Activated T-helper 2 cell treated with anti-CD3 and anti-CD28 coated beads, Interferon-gamma antibody, Interleukin-2, Interleukin-4, amounts not matched to agents 10 μg/mL and 5 μg/mL and 100 μg/mL, durations not matched to agents 14 hours and 24 hours and 36 hours (primary cell): ENCODE measurements around the gene PRR14L. TPM values are rescaled to one million over a fixed set of nuclear protein-coding genes. Genes with fewer than 3 reads are reported as not detected.
"Not testable (repeated sequence)": the region's sequence is repeated elsewhere in the genome, so short reads cannot be mapped to it uniquely, and the experiment has no call there.

Experiments
- DNase-seq: peaks from one replicate; pipeline ENCODE4 v3.0.0; 2021; ENCODE audit warnings: low spot score
- H3K27ac Mint-ChIP-seq: one replicate; pipeline ENCODE4 v1.8.0; 2021; ENCODE audit warnings: mixed read lengths
- H3K27me3 Mint-ChIP-seq: one replicate; pipeline ENCODE4 v1.8.0; 2021; ENCODE audit warnings: low read depth, mixed read lengths
- H3K36me3 Mint-ChIP-seq: one replicate; pipeline ENCODE4 v1.8.0; 2021; ENCODE audit warnings: low read depth, mixed read lengths
- H3K4me1 Mint-ChIP-seq: one replicate; pipeline ENCODE4 v1.8.0; 2021; ENCODE audit warnings: low read depth, mixed read lengths
- H3K4me3 Mint-ChIP-seq: one replicate; pipeline ENCODE4 v1.8.0; 2021; ENCODE audit warnings: low read depth, mild to moderate bottlenecking, moderate library complexity, mixed read lengths
- H3K9me3 Mint-ChIP-seq: one replicate; pipeline ENCODE4 v1.8.0; 2021; ENCODE audit warnings: mixed read lengths
- intact Hi-C: fragments of 100-400 bp; cut with micrococcal nuclease; formaldehyde crosslinking; loops from one replicate; pipeline ENCODE4 v1.15.1; 2023
- total RNA-seq: library from RNA; stranded (reverse); gene quantifications from 2 replicates; pipeline ENCODE4 v1.2.3, GENCODE V29; 2022

Gene PRR14L
- total RNA-seq, 1 donor from 2014 or later, result 58.0 TPM

DNA sequence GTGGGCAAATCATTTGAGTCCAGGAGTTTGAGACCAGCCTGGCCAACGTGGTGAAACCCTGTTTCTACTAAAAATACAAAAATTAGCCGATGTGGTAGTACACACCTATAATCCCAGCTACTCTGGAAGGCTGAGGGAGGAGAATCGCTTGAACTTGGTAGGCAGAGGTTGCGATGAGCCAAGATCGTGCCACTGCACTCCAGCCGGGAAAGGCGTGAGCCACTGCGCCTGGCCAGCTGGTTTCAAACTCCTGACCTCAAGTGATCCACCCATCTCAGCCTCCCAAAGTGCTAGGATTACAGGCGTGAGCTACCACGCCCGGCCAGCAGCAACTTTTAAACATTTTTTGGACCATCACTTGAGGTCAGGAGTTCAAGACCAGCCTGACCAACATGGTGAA lies 55.9 kb downstream of the PRR14L start:
- peaks cover 66% of the 10 kb centered on the region for H3K36me3 Mint-ChIP-seq
- not testable (repeated sequence) for H3K4me3 Mint-ChIP-seq, H3K27ac Mint-ChIP-seq, DNase-seq, H3K9me3 Mint-ChIP-seq, H3K27me3 Mint-ChIP-seq
- peaks cover 30% of the 10 kb centered on the region for H3K4me1 Mint-ChIP-seq
- intact Hi-C loops, result loop anchor here (5.0 kb wide), 1 partner anchor 53 kb away; no protein-coding TSS in a partner anchor

DNA sequence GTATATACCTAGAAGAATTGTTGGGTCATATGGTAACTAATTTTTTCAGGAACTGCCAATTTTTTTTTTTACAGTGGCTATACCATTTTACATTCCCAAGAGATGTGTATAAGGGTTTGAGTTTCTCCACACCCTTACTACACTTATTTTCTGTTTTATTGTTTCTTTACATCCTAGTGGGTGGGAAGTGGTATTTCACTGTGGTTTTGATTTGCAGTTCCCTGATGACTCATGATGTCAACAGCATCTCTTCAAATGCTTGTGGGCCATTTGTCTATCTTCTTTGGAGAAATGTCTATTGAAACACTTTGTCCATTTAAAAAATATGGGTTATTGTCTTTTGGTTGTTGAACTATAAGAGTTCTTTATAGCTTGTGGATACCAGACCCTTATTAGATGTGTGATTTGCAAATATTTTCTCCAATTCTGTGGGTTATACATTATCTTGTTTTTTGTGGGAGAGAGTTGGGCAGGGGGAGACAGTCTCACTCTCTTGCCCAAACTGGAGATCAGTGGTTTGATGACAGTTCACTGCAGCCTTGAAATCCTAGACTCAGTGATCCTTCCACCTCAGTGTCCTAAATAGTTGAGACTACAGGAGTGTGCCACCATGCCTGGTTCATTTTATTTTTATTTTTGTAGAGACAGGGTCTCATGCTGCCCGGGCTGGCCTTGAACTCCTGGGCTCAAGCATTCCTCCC lies 57.6 kb downstream of the PRR14L start:
- Mint-ChIP-seq H3K27me3 (no peaks in the 10 kb centered on the region), H3K4me1 (peaks cover 30% of the 10 kb centered on the region), H3K36me3 (peaks cover 67% of the 10 kb centered on the region), H3K9me3 (no peaks in the 10 kb centered on the region), H3K4me3 (peak overlapping the region; percentile 16), H3K27ac (peak overlapping the region; percentile 74)
- intact Hi-C loops, result loop anchor here (5.0 kb wide), 1 partner anchor 55 kb away; no protein-coding TSS in a partner anchor
- peak; percentile 12 for DNase-seq

DNA sequence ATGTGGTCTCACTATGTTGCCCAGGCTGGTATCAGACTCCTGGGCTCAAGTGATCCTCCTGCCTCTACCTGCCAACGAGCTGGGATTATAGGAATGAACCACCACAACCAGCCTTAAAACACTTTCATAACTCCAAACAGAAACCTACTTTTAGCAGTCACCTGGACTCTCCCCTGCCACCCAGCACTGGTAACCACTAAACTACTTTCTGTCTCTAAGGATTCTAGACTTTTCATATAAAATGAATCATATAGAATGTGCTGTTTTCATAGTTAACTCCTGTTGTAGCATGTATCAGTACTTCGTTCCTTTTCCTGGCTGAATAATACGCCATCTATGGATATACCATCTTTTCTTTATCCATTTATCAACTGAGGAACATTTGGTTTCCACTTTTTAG lies 58.5 kb downstream of the PRR14L start:
- H3K27me3 Mint-ChIP-seq, result no peaks in the 10 kb centered on the region
- no peak for DNase-seq
- H3K9me3 Mint-ChIP-seq, result no peaks in the 10 kb centered on the region
- H3K27ac Mint-ChIP-seq, result no peak overlapping the region
- peaks cover 28% of the 10 kb centered on the region for H3K4me1 Mint-ChIP-seq
- intact Hi-C loops, result loop anchor here (5.0 kb wide), 1 partner anchor 56 kb away; no protein-coding TSS in a partner anchor
- no peak overlapping the region for H3K4me3 Mint-ChIP-seq
- peaks cover 60% of the 10 kb centered on the region for H3K36me3 Mint-ChIP-seq

DNA sequence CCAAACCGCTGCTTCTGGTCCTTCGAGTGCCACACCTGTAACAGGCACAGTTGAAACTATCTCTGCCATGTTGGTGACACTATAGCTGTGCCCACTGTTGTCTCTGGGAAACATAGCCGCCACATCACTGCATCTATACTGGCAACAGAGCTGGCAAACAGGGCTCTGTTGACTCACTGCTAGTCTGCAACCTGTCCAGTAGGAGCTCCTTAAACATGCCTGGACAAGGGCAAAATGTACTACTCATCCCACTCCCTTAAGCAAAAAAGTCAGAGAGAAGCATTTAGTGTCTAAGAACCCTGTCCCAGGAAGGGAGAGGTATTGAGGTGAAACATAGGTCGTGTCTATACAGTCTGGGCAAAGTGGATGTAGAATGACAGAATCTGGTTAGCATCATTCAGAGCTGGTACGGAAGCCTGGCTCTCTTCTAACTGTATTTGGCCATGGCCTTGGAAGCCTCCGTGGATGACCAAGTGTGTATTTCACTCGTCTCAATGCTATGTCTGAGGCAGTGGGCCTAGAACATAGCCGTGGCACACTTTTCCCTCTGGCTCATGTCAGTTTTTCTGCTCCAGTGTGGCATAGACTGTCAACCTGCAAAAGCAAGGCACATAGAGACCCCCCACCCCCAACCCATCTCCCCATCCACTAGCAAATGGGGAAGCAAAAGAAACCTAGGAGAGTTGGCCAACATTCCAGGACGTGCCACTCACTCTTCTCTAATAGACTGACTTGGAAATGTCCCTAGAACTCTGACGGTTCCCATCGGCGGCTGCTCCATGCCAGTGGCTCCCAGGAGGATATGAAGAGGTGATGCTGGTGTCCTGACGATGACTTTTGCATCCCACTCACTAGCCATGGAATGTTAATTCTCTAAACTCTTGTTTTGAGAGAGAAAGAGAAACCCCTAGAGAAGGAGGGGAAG lies 66.5 kb downstream of the PRR14L start:
- Mint-ChIP-seq H3K9me3 (no peaks in the 10 kb centered on the region), H3K4me3 (no peak overlapping the region), H3K27me3 (no peaks in the 10 kb centered on the region), H3K27ac (no peak overlapping the region), H3K4me1 (no peaks in the 10 kb centered on the region), H3K36me3 (peaks cover 50% of the 10 kb centered on the region)
- intact Hi-C loops, result no loop called here
- no peak for DNase-seq

DNA sequence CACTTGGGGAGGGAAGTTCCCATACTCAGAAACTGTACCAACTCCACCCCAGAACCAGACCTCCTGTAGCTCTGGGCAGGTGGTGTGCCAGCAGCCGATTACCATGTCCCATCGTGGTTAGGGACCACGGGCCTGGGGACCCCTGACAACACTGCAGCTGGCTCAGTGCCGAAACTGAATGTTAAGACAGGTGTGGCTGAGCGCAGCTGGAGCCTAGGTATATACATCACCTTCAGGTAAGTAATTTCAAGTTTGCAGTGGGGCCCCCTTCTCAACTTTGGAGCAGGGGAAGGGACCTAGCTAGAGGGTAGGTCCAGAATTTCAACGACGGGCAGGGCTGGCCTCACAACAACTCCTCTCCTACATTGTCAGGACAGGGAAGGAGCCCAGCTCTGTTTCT lies 67.2 kb downstream of the PRR14L start:
- H3K4me3 Mint-ChIP-seq, result no peak overlapping the region
- H3K4me1 Mint-ChIP-seq, result peaks cover 2% of the 10 kb centered on the region
- no peaks in the 10 kb centered on the region for H3K27me3 Mint-ChIP-seq
- peaks cover 44% of the 10 kb centered on the region for H3K36me3 Mint-ChIP-seq
- H3K9me3 Mint-ChIP-seq, result no peaks in the 10 kb centered on the region
- no peak overlapping the region for H3K27ac Mint-ChIP-seq
- intact Hi-C loops, result no loop called here
- no peak for DNase-seq

DNA sequence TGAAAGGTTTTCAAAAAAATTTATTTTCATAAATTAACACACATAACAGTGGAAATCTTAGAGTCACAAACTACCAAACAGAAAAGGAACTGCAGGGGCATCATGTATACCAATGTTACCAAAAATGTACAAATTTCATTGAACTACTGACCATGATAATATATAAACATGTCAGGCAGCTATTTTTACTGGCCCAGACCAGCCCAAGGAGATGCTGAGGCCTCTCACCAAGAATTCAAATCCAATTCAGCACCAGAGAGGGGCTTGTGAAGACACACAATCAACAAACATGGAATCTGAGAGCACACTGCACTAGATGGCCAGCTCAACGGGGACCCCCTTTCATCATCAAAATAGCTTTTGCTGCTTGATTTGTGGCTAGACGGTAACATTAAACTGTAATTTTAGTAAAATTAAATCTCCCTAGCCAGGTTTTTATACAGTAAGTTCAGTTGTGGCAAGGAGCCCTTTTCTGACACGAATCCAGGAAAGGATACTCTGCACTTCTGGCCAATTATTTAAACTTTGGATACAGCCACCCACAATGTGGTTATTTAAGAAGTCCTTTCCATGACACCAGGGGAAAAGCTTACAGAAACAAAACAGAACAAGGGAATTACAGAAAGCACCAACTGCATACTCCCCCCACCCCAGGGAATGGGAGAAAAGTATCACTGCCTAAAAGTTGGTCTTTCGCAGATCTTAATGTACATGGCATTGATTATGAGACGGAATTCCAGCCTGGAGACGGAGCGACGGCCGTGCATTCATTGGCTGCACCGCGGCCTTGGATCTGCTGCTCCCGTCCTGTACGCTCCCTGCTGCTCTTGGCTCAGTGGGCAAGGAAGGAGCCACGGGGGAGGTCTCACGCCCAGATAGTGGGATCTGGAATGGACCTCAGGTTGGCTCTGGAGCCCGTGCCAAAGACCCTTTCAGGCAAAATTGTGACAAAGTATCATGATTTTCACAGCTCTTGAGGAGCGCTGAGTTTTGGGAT lies 68.3 kb downstream of the PRR14L start:
- H3K27ac Mint-ChIP-seq, result no peak overlapping the region
- intact Hi-C loops, result no loop called here
- H3K36me3 Mint-ChIP-seq, result peaks cover 44% of the 10 kb centered on the region
- no peak for DNase-seq
- H3K4me3 Mint-ChIP-seq, result no peak overlapping the region
- peaks cover 5% of the 10 kb centered on the region for H3K4me1 Mint-ChIP-seq
- no peaks in the 10 kb centered on the region for H3K9me3 Mint-ChIP-seq
- no peaks in the 10 kb centered on the region for H3K27me3 Mint-ChIP-seq

DNA sequence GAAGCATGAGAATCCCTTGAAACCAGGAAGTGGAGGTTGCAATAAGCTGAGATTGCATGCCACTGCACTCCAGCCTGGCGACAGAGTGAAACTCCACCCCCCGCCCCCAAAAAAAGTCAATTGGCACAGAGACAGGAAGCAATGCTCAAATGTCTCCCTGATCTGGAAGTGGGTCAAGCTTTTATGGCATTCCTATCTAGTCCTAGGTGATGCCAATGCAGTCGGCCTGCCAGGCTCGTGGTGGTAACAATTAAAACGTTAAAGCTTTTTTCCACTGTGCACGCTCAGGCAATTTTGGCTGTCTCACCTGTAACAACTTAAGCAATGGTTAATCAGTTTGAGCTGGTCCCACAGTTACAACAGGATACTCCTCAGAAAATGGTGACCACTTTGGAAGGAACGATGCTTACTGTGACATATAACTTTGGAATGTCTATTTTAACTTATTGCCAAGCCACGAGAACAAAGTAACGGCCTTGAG lies 69.0 kb downstream of the PRR14L start:
- Mint-ChIP-seq H3K4me3 (no peak overlapping the region), H3K36me3 (peaks cover 43% of the 10 kb centered on the region), H3K4me1 (peaks cover 11% of the 10 kb centered on the region), H3K27ac (no peak overlapping the region), H3K27me3 (no peaks in the 10 kb centered on the region), H3K9me3 (no peaks in the 10 kb centered on the region)
- DNase-seq, result no peak
- intact Hi-C loops, result no loop called here

DNA sequence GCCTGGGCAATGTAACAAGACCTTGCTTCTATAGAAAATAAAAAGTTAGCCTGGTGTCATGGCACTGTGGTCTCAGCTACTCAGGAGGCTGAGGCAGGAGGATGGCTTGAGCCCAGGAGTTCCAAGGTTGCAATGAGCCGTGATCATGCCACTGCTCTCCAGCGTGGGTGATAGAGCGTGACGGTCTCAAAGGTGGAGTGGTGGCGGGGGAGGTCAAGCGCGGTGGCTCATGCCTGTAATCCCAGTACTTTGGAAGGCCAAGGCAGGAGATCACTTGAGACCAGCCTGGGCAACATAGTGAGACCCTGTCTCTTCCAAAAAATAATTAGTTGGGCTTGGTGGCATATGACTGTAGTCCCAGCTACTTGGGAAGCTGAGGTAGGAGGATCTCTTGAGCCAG lies 71.2 kb downstream of the PRR14L start:
- DNase-seq, result no peak
- Mint-ChIP-seq H3K4me3 (no peak overlapping the region), H3K4me1 (peaks cover 11% of the 10 kb centered on the region), H3K27me3 (no peaks in the 10 kb centered on the region), H3K36me3 (peaks cover 22% of the 10 kb centered on the region), H3K27ac (no peak overlapping the region), H3K9me3 (no peaks in the 10 kb centered on the region)
- intact Hi-C loops, result loop anchor here (5.0 kb wide), 1 partner anchor 74 kb away; the partner anchor contains the start of genes DEPDC5 and PRR14L

DNA sequence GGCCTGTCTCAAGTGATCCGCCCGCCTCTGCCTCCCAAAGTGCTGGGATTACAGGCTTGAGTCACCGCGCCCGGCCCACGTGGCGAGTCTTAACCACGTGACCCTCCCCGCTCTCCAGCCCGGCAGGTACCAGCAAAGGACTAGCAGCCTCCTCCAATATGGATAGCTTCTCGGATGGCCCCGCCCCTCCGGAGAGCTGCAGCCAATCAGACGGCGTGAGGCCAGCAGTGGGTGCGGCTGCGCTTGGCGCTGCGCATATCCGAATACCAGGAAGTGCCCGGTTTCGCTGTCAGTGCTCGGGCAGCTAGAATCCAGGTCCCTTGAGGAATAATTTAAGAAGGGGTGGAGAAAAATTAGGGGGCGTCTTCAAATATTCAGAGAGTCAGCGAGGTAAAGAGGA lies 73.2 kb downstream of the PRR14L start:
- Mint-ChIP-seq H3K4me3 (peak overlapping the region; percentile 87), H3K36me3 (peaks cover 3% of the 10 kb centered on the region), H3K27me3 (no peaks in the 10 kb centered on the region), H3K9me3 (no peaks in the 10 kb centered on the region), H3K4me1 (peaks cover 11% of the 10 kb centered on the region), H3K27ac (peak overlapping the region; percentile 88)
- intact Hi-C loops, result loop anchor here (5.0 kb wide), 1 partner anchor 76 kb away; the partner anchor contains the start of genes DEPDC5 and PRR14L
- DNase-seq, result peak; percentile 90

DNA sequence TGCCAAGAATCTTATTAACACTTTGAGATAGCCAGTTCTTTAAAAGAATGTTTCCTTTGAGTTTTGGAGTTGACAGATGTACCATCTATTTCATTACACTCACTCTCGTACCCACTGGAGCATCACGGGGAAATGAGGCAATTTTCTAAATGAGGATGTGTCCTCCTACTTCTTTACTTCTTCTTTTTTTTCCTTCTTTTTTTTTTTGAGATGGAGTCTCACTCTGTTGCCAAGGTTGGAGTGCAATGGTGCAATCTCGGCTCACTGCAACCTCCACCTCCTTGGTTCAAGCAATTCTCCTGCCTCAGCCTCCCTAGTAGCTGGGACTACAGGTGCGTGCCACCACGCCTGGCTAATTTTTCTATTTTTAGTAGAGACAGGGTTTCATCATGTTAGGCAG lies 75.7 kb downstream of the PRR14L start:
- H3K27me3 Mint-ChIP-seq, H3K27ac Mint-ChIP-seq, H3K4me3 Mint-ChIP-seq, H3K36me3 Mint-ChIP-seq, H3K9me3 Mint-ChIP-seq, DNase-seq, intact Hi-C loops: not testable (repeated sequence)
- H3K4me1 Mint-ChIP-seq, result peaks cover 11% of the 10 kb centered on the region

DNA sequence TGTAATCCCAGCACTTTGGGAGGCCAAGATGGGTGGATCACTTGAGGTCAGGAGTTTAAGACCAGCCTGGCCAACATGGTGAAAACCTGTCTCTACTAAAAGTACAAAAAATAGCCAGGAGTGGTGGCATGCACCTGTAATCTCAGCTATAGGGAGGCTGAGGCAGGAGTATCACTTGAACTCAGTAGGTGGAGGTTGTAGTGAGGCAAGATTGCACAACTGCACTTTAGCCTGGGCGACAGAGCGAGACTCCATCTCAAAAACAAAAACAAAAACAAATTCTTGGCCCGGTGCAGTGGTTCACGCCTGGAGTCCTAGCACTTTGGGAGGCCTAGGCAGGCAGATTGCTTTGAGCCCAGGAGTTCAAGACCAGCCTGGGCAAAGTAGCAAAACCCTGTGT lies 81.1 kb downstream of the PRR14L start:
- DNase-seq, H3K27me3 Mint-ChIP-seq, H3K36me3 Mint-ChIP-seq, H3K27ac Mint-ChIP-seq, H3K4me1 Mint-ChIP-seq, H3K4me3 Mint-ChIP-seq, H3K9me3 Mint-ChIP-seq: not testable (repeated sequence)
- intact Hi-C loops, result loop anchor here (10.0 kb wide), 1 partner anchor 156 kb away; no protein-coding TSS in a partner anchor

DNA sequence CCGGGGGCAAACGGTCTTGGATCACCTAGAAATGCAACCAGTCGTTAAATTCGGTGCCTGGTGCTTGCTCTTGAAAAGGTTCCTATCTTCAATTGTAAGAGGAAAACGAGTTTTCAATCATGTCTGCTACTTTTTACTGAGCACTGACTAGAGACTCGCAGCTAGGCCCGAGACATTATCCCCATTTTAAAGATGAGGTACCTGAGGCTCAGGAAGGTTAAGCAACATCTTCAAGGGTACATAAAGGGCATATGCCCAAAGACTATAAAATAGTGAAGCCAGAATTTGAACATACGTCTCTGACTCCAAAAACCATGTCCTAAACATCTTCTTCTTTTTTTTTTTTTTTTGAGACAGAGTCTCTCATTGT lies 87.3 kb downstream of the PRR14L start:
- peak overlapping the region; percentile 94 for H3K27ac Mint-ChIP-seq
- H3K4me3 Mint-ChIP-seq, result peak overlapping the region; percentile 95
- no peaks in the 10 kb centered on the region for H3K27me3 Mint-ChIP-seq
- DNase-seq, result no peak
- peaks cover 21% of the 10 kb centered on the region for H3K4me1 Mint-ChIP-seq
- H3K9me3 Mint-ChIP-seq, result no peaks in the 10 kb centered on the region
- intact Hi-C loops, result loop anchor here (1.0 to 10.0 kb wide), 3 partner anchors 90 to 282 kb away; partner anchors contain the start of genes DEPDC5, PRR14L and YWHAH
- no peaks in the 10 kb centered on the region for H3K36me3 Mint-ChIP-seq
